A549 treated with ZK216348 at 1 μM for 4 hours (cell line): ENCODE data around the gene NALCN. TPM values are rescaled to one million over a fixed set of nuclear protein-coding genes. Genes with fewer than 3 reads are reported as not detected.

Experiments
- total RNA-seq: library from RNA; stranded (reverse); fragments of 200-300 nt; extraction: Qiagen RNA extraction; gene quantifications from 5 replicates; pipeline ENCODE4 v1.2.3, GENCODE V29; 2022; ENCODE audit warnings: low read depth

The NALCN gene
- 2.3 to 4.4 TPM (median 4.2 TPM) in 5 replicates for total RNA-seq

GRCh38 chr13:101416181-101417042 is at the start of gene NALCN:
TSS of gene NALCN (minus strand) at chr13:101416508. CDS start at chr13:101399126, 17,382 bp downstream.

GRCh38 chr13:101452519-101453485 is 36.5 kb upstream of the NALCN start, which contains the start of gene ITGBL1:
TSS of gene ITGBL1 (plus strand) at chr13:101452675. CDS start at chr13:101452834, 159 bp downstream.

Other genes with a start within 250 kb of the NALCN start
- gene ITGBL1, start 36.2 kb upstream of the NALCN start, total RNA-seq: 1.2 to 2.0 TPM (median 1.6 TPM) in 5 replicates